GM19351 (cell line): ENCODE measurements around the gene GALNT16.

Source experiments
- ATAC-seq: cut with Tn5 transposase; IDR thresholded peaks from one replicate; pipeline ENCODE4 v1.9.1; 2021; ENCODE audit warnings: mild to moderate bottlenecking, moderate library complexity; ENCODE audit not compliant: unreplicated experiment

The GALNT16 gene

DNA sequence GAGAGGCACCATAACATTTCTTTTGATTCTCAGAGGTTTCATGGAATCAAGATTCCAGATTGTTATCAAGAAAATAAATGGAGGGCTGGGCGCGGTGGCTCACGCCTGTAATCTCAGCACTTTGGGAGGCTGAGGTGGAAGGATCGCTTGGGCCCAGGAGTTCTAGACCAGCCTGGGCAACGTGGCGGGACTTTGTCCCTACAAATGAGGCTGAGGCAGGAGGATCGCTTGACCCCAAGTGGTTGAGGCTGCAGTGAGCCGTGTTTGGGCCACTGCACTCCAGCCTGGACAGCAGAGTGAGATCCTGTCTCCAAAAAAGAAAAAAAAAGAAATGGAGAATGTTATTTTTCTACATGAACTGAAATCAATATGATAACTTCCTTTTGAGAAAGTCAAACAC is 139.8 kb downstream of the GALNT16 start:
- ATAC-seq, result no peak

DNA sequence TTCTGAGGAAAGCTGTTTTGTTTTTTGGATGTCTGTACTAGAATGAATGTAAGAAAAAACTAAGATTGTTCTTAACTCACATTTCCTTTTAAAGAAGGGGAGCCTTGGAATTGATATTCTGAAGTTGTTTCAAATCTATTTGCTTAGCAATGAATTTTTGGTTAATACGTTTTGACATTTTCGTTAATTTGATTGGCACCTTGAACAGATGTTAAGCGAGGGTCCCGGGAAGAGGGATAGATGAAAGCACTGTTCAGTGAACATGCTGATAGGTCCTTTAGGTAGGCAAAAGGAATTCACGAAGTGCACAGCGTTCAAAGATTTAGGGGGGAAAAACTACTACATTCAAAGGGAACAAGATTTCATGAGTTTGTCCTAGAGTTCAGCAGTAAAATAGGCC is 140.2 kb downstream of the GALNT16 start:
- no peak for ATAC-seq

GRCh38 chr14:69401841-69402240 is 141.9 kb downstream of the GALNT16 start:
- no peak for ATAC-seq

GRCh38 chr14:69404478-69404877 is 144.5 kb downstream of the GALNT16 start:
- no peak for ATAC-seq

DNA sequence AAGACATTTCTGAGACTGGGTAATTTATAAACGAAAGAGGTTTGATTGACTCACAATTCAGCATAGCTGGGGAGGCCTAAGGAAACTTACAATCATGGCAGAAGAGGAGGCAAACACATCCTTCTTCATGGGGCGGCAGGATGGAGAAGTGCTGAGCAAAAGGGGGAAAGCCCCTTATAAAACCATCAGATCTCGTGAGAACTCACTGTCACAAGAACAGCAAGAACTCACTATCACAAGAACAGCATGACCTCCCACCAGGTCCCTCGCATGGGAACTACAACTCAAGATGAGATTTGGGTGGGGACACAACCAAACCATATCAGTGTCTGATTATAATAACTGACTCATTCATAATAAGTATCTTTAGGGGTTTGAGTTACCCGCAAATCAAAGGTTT is 144.9 kb downstream of the GALNT16 start:
- no peak for ATAC-seq

DNA sequence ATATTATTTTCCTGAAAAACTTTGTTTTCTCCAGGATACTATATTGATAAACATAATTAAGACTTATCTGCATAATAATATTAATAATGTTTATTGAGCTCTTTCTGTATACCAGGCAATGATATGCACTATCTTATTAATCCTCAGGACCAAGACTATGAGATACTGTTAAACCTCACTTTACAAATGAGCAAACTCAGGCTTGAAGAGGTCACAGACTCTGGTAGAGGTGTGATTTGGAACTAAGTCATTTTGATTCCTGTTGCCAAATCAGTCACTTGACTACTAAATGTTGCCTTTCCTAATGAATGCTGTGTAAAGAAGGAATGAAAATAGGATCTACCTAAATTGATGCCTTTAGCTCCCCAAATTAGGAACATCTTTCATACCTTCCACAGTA is 145.8 kb downstream of the GALNT16 start:
- ATAC-seq, result no peak
